ENCODE results near the gene SSH3. TPM values are rescaled to one million over a fixed set of nuclear protein-coding genes. Genes with fewer than 3 reads are reported as not detected.

The SSH3 gene
- total RNA-seq, 1 experiment from 2014 or later = 73.0 TPM

DNA sequence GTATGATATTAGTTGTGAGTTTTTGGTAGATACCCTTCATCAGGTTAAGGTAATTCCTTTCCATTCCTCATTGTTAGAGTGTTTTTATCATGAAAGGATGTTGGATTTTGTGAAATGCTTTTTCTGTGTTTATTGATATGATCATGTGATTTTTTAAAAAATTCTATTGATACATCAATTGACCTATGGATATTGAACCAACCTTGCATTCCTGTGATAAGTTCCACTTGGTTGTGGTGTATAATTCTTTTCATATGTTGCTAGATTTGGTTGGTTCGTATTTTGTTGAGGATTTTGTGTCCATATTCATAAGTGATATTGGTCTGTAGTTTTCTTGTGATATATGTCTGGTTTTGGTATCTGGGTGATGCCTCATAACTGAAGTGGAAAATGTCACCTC is 7.5 kb upstream of the SSH3 start:
- Mint-ChIP-seq H3K27me3 (ENCODE audit: unreplicated experiment) (no peaks in the 10 kb centered on the region), H3K4me3 (ENCODE audit: low read depth, unreplicated experiment) (no peak overlapping the region), H3K36me3 (ENCODE audit: insufficient read depth, unreplicated experiment) (peaks cover 54% of the 10 kb centered on the region), H3K9me3 (ENCODE audit: low read depth, unreplicated experiment) (peaks cover 6% of the 10 kb centered on the region), H3K27ac (ENCODE audit: unreplicated experiment) (no peak overlapping the region), H3K4me1 (ENCODE audit: low read depth, unreplicated experiment) (peaks cover 10% of the 10 kb centered on the region)
- CTCF ChIA-PET = no interaction called here
- intact Hi-C loops (cut with micrococcal nuclease; ENCODE audit: unreplicated experiment) = no loop called here
- TF ChIP-seq, protein P1, sequence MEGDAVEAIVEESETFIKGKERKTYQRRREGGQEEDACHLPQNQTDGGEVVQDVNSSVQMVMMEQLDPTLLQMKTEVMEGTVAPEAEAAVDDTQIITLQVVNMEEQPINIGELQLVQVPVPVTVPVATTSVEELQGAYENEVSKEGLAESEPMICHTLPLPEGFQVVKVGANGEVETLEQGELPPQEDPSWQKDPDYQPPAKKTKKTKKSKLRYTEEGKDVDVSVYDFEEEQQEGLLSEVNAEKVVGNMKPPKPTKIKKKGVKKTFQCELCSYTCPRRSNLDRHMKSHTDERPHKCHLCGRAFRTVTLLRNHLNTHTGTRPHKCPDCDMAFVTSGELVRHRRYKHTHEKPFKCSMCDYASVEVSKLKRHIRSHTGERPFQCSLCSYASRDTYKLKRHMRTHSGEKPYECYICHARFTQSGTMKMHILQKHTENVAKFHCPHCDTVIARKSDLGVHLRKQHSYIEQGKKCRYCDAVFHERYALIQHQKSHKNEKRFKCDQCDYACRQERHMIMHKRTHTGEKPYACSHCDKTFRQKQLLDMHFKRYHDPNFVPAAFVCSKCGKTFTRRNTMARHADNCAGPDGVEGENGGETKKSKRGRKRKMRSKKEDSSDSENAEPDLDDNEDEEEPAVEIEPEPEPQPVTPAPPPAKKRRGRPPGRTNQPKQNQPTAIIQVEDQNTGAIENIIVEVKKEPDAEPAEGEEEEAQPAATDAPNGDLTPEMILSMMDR (IDR thresholded peaks at IDR 0.05; ENCODE audit: unreplicated experiment) = no peak
- DNase-seq = no peak
- BruUV-seq (replicated peaks) = no TSS peak

GRCh38 chr11:67298786-67299185 is 4.5 kb upstream of the SSH3 start:
- Mint-ChIP-seq H3K27ac (ENCODE audit: unreplicated experiment) (no peak overlapping the region), H3K4me3 (ENCODE audit: low read depth, unreplicated experiment) (no peak overlapping the region), H3K4me1 (ENCODE audit: low read depth, unreplicated experiment) (no peaks in the 10 kb centered on the region), H3K9me3 (ENCODE audit: low read depth, unreplicated experiment) (peaks cover 6% of the 10 kb centered on the region), H3K27me3 (ENCODE audit: unreplicated experiment) (no peaks in the 10 kb centered on the region), H3K36me3 (ENCODE audit: insufficient read depth, unreplicated experiment) (peaks cover 53% of the 10 kb centered on the region)
- TF ChIP-seq, protein P1 (IDR thresholded peaks at IDR 0.05; ENCODE audit: unreplicated experiment) = no peak
- intact Hi-C loops (cut with micrococcal nuclease; ENCODE audit: unreplicated experiment) = no loop called here
- no TSS peak for BruUV-seq (replicated peaks)
- CTCF ChIA-PET = no interaction called here
- no peak for DNase-seq

- CTCF ChIA-PET = interaction anchor here (0.7 kb wide), 1 partner anchor 121 kb away, joined by 3 read pairs; no protein-coding TSS in a partner anchor
- TF ChIP-seq, protein P1 (IDR thresholded peaks at IDR 0.05; ENCODE audit: unreplicated experiment) = no peak
- DNase-seq = no peak
- Mint-ChIP-seq H3K36me3 (ENCODE audit: insufficient read depth, unreplicated experiment) (peaks cover 61% of the 10 kb centered on the region), H3K4me1 (ENCODE audit: low read depth, unreplicated experiment) (peaks cover 4% of the 10 kb centered on the region), H3K9me3 (ENCODE audit: low read depth, unreplicated experiment) (peaks cover 6% of the 10 kb centered on the region), H3K27ac (ENCODE audit: unreplicated experiment) (no peak overlapping the region), H3K27me3 (ENCODE audit: unreplicated experiment) (no peaks in the 10 kb centered on the region), H3K4me3 (ENCODE audit: low read depth, unreplicated experiment) (no peak overlapping the region)
- BruUV-seq (replicated peaks) = no TSS peak
- intact Hi-C loops (cut with micrococcal nuclease; ENCODE audit: unreplicated experiment) = loop anchor here (5.0 kb wide), 1 partner anchor 152 kb away; no protein-coding TSS in a partner anchor
Observed at GRCh38 chr11:67299471-67300191, 3.7 kb upstream of the SSH3 start.

DNA sequence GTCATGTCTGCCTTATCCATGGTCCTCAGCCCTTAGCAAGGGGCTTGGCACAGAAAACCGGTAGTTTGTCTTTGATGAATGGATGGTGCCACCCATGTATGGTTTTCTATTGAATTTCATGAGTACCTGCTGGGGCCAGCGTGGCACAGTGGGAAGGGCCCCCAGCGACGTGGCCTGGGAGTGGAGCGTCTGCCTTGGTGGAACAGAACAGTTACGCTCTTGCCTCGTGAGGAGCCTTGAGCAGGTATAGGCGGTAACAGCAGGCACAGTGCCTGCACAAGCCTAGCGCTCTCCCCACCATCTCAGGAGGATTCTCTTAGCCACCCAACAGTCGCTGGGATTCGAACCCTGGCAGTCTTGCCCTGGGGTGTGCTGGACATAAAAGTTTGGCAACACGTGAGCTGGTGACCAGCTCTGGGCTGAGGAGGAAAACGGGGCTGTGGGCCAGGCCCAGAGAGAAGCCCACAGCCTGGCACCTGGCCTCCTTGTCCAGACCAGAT is 3.0 kb upstream of the SSH3 start:
- intact Hi-C loops (cut with micrococcal nuclease; ENCODE audit: unreplicated experiment) = loop anchor here (5.0 kb wide), 1 partner anchor 153 kb away; no protein-coding TSS in a partner anchor
- Mint-ChIP-seq H3K9me3 (ENCODE audit: low read depth, unreplicated experiment) (peaks cover 6% of the 10 kb centered on the region), H3K4me3 (ENCODE audit: low read depth, unreplicated experiment) (no peak overlapping the region), H3K36me3 (ENCODE audit: insufficient read depth, unreplicated experiment) (peaks cover 66% of the 10 kb centered on the region), H3K27ac (ENCODE audit: unreplicated experiment) (no peak overlapping the region), H3K4me1 (ENCODE audit: low read depth, unreplicated experiment) (peaks cover 10% of the 10 kb centered on the region), H3K27me3 (ENCODE audit: unreplicated experiment) (no peaks in the 10 kb centered on the region)
- DNase-seq = no peak
- BruUV-seq (replicated peaks) = no TSS peak
- TF ChIP-seq, protein P1 (IDR thresholded peaks at IDR 0.05; ENCODE audit: unreplicated experiment) = no peak
- CTCF ChIA-PET = no interaction called here
